H1 (cell line): Measurements from ENCODE around the gene TOMM22. TPM values are rescaled to one million over a fixed set of nuclear protein-coding genes. Genes with fewer than 3 reads are reported as not detected.

Source experiments
- CTCF ChIA-PET: fragments of 300-600 bp; sonication (Branson Sonifier 250); formaldehyde crosslinking; loops from one replicate; lab custom pipeline; 2021; ENCODE audit not compliant: partially characterized antibody; lab: Charles Lee
- POLR2A ChIA-PET: fragments of 300-600 bp; sonication (Branson Sonifier 250); formaldehyde crosslinking; loops from one replicate; lab custom pipeline; 2021; ENCODE audit warnings: inconsistent platforms; ENCODE audit not compliant: partially characterized antibody; lab: Charles Lee
- DNase-seq, 2 experiments: peaks; one replicate each; pipeline versions ENCODE4 v3.0.0 to v3.0.0-alpha.2; 2010 to 2022; ENCODE audit warnings: low spot score in 2 of 2, low read depth in 1 of 2, mixed read lengths in 1 of 2
- FAIRE-seq: peaks from 2 replicates; lab custom pipeline; 2011; peaks lifted over from hg19 to GRCh38; lab: Jason Lieb, UNC
- H2AFZ ChIP-seq: 2 replicates; pipeline ENCODE4 v1.8.1; 2012; ENCODE audit warnings: low read length, inconsistent platforms
- H2AK5ac ChIP-seq: 2 replicates; pipeline ENCODE4 v1.6.1; 2013; ENCODE audit warnings: low read depth, low read length
- H2BK120ac ChIP-seq: replicated peaks from 2 replicates; pipeline ENCODE3; 2013; ENCODE audit warnings: low read depth, low read length, inconsistent platforms
- H2BK12ac ChIP-seq: 2 replicates; pipeline ENCODE4 v1.6.1; 2013; ENCODE audit warnings: low read depth, low read length
- H2BK15ac ChIP-seq: 2 replicates; pipeline ENCODE4 v1.6.1; 2013; ENCODE audit warnings: low read length
- H2BK20ac ChIP-seq: 2 replicates; pipeline ENCODE4 v1.6.1; 2013; ENCODE audit warnings: low read length
- H2BK5ac ChIP-seq: 2 replicates; pipeline ENCODE4 v1.6.1; 2013; ENCODE audit warnings: low read depth, low read length
- H3K14ac ChIP-seq: 2 replicates; pipeline ENCODE4 v1.6.1; 2013; ENCODE audit warnings: inconsistent platforms; ENCODE audit not compliant: insufficient read length
- H3K18ac ChIP-seq: 2 replicates; pipeline ENCODE4 v1.6.1; 2013; ENCODE audit warnings: low read length; ENCODE audit errors: extremely low read depth
- H3K23ac ChIP-seq: 2 replicates; pipeline ENCODE4 v1.6.1; 2013; ENCODE audit warnings: inconsistent platforms; ENCODE audit not compliant: insufficient read length
- H3K23me2 ChIP-seq: 2 replicates; pipeline ENCODE4 v1.6.1; 2013; ENCODE audit warnings: low read depth, low read length
- H3K27ac ChIP-seq: 2 replicates; pipeline ENCODE4 v1.6.1; 2011; ENCODE audit warnings: low read depth, low read length, inconsistent platforms
- H3K27me3 ChIP-seq, 4 experiments: replicated peaks in 1 of 4; 1 replicate in 1 of 4; 2 replicates in 3 of 4; pipeline versions ENCODE4 v1.6.1 to v1.8.1; 2011 to 2013; ENCODE audit warnings: low read length in 3 of 4, mild to moderate bottlenecking in 3 of 4, inconsistent platforms in 2 of 4, mixed read lengths in 2 of 4, moderate library complexity in 1 of 4; ENCODE audit not compliant: control insufficient read depth in 3 of 4, insufficient read depth in 3 of 4; ENCODE audit errors: extremely low read depth in 1 of 4
- H3K36me3 ChIP-seq, 4 experiments: 2 replicates each; pipeline versions ENCODE4 v1.6.1 to v1.8.1; 2011 to 2013; ENCODE audit warnings: mild to moderate bottlenecking in 4 of 4, low read length in 3 of 4, moderate library complexity in 2 of 4, control low read depth in 1 of 4, inconsistent platforms in 1 of 4; ENCODE audit not compliant: insufficient read depth in 4 of 4, control insufficient read depth in 2 of 4
- H3K4ac ChIP-seq: replicated peaks from 2 replicates; pipeline ENCODE3; 2013; ENCODE audit warnings: low read length, low read depth, mixed read lengths, inconsistent platforms; ENCODE audit not compliant: insufficient read length
- H3K4me1 ChIP-seq, 4 experiments: replicated peaks in 1 of 4; 1 replicate in 1 of 4; 2 replicates in 3 of 4; pipeline versions ENCODE4 v1.6.1 to v1.8.1; 2011 to 2013; ENCODE audit warnings: low read length in 3 of 4, inconsistent platforms in 2 of 4, mixed read lengths in 1 of 4; ENCODE audit not compliant: insufficient read depth in 4 of 4, control insufficient read depth in 3 of 4
- H3K4me2 ChIP-seq, 2 experiments: 2 replicates each; pipeline versions ENCODE4 v1.6.1 to v1.8.1; 2011 to 2013; ENCODE audit warnings: low read depth in 2 of 2, low read length in 2 of 2, control low read depth in 1 of 2, inconsistent platforms in 1 of 2, mild to moderate bottlenecking in 1 of 2; ENCODE audit not compliant: insufficient read depth in 1 of 2
- H3K4me3 ChIP-seq, 4 experiments: fragments of 200-600, 300-600 bp in 1 of 4; sonication (generic), shearing (Covaris generic), sonication (Bioruptor Twin) in 1 of 4; 2 replicates each; pipeline versions ENCODE4 v1.5.1 to v1.8.1; 2011 to 2016; ENCODE audit warnings: low read length in 4 of 4, low read depth in 3 of 4, control low read depth in 2 of 4, inconsistent platforms in 2 of 4, mild to moderate bottlenecking in 2 of 4, mixed read lengths in 1 of 4, moderate library complexity in 1 of 4; ENCODE audit not compliant: insufficient read depth in 2 of 4; ENCODE audit errors: extremely low read depth in 1 of 4
- H3K56ac ChIP-seq: replicated peaks from 2 replicates; pipeline ENCODE3; 2013; ENCODE audit warnings: low read depth, mild to moderate bottlenecking, mixed read lengths, low read length, inconsistent platforms; ENCODE audit not compliant: insufficient read length
- H3K79me1 ChIP-seq: 2 replicates; pipeline ENCODE4 v1.6.1; 2013; ENCODE audit warnings: low read depth, low read length, control low read depth
- H3K79me2 ChIP-seq, 2 experiments: 2 replicates each; pipeline versions ENCODE4 v1.6.1 to v1.8.1; 2012 to 2013; ENCODE audit warnings: low read length in 2 of 2, mild to moderate bottlenecking in 2 of 2, inconsistent platforms in 1 of 2; ENCODE audit not compliant: insufficient read depth in 2 of 2, control insufficient read depth in 1 of 2
- H3K9ac ChIP-seq, 4 experiments: replicated peaks in 1 of 4; 1 replicate in 1 of 4; 2 replicates in 3 of 4; pipeline versions ENCODE4 v1.6.1 to v1.8.1; 2011 to 2013; ENCODE audit warnings: low read depth in 3 of 4, low read length in 3 of 4, control low read depth in 2 of 4, mild to moderate bottlenecking in 2 of 4, moderate library complexity in 2 of 4, inconsistent platforms in 1 of 4; ENCODE audit errors: extremely low read depth in 1 of 4
- H3K9me3 ChIP-seq, 2 experiments: 2 replicates each; pipeline versions ENCODE4 v1.6.1 to v1.8.1; 2012 to 2013; ENCODE audit warnings: mild to moderate bottlenecking in 2 of 2, moderate library complexity in 2 of 2, control low read depth in 1 of 2, inconsistent platforms in 1 of 2, low read depth in 1 of 2, low read length in 1 of 2, mixed read lengths in 1 of 2; ENCODE audit not compliant: insufficient read depth in 2 of 2
- H4K20me1 ChIP-seq, 2 experiments: replicated peaks in 1 of 2; 2 replicates each; pipeline versions ENCODE3 to v1.8.1; 2011 to 2013; ENCODE audit warnings: inconsistent platforms in 2 of 2, low read length in 2 of 2, mild to moderate bottlenecking in 1 of 2; ENCODE audit not compliant: insufficient read depth in 2 of 2, control insufficient read depth in 1 of 2
- H4K5ac ChIP-seq: 2 replicates; pipeline ENCODE4 v1.6.1; 2013; ENCODE audit warnings: low read length, low read depth, mixed read lengths, inconsistent platforms; ENCODE audit not compliant: insufficient read length
- H4K8ac ChIP-seq: 2 replicates; pipeline ENCODE4 v1.8.0; 2013; ENCODE audit warnings: mild to moderate bottlenecking, moderate library complexity, low read length, inconsistent platforms; ENCODE audit not compliant: insufficient read depth; ENCODE audit errors: extremely low read depth
- H4K91ac ChIP-seq: replicated peaks from 2 replicates; pipeline ENCODE3; 2013; ENCODE audit warnings: low read length, mixed read lengths, inconsistent platforms; ENCODE audit not compliant: insufficient read length
- ASH2L ChIP-seq: fragments of 200-600, 300-600 bp; sonication (generic); IDR thresholded peaks from one replicate; pipeline ENCODE4 v1.7.1; 2017; ENCODE audit warnings: low read length
- GABPA ChIP-seq: IDR thresholded peaks from 2 replicates; pipeline ENCODE4 v1.6.1; 2011; ENCODE audit warnings: mild to moderate bottlenecking, low read length, moderate library complexity, borderline replicate concordance; ENCODE audit not compliant: insufficient read depth
- PHF8 ChIP-seq: fragments of 200-600 bp; sonication (generic); conservative IDR thresholded peaks from 2 replicates; pipeline ENCODE4 v1.7.1; 2012; ENCODE audit warnings: low read depth, mild to moderate bottlenecking, inconsistent platforms, low read length, moderate library complexity
- POLR2A ChIP-seq, 2 experiments: IDR thresholded peaks; 1 replicate in 1 of 2; 2 replicates in 1 of 2; pipeline ENCODE4 v1.6.1; 2011; ENCODE audit warnings: low read depth in 2 of 2, low read length in 2 of 2, mild to moderate bottlenecking in 2 of 2; ENCODE audit errors: control extremely low read depth in 1 of 2
- SP4 ChIP-seq: IDR thresholded peaks from 2 replicates; pipeline ENCODE4 v1.6.1; 2012; ENCODE audit warnings: low read length, inconsistent platforms
- ZNF274 ChIP-seq: IDR thresholded peaks from 2 replicates; pipeline ENCODE4 v1.7.0; 2012; ENCODE audit warnings: low read length, borderline replicate concordance; ENCODE audit errors: extremely low read depth
- WGBS, 2 experiments: shearing (Covaris generic) in 1 of 2; methylation state at CpG; one replicate each; pipeline versions ENCODE4 v1.1.6 to v1.1.7; 2013 to 2015; ENCODE audit warnings: low lambda C conversion rate in 2 of 2, mixed read lengths in 2 of 2, inconsistent platforms in 1 of 2, low coverage in 1 of 2, missing lambda C conversion rate in 1 of 2; ENCODE audit not compliant: insufficient replicate concordance in 2 of 2, insufficient coverage in 1 of 2, insufficient read length in 1 of 2; ENCODE audit errors: extremely low coverage in 1 of 2, missing lambda C conversion rate in 1 of 2; 5-methylcytosine and 5-hydroxymethylcytosine counted together
- polyA plus RNA-seq, 7 experiments: library from polyadenylated mRNA; depleted of rRNA in 3 of 7; stranded (reverse) in 5 of 7; unstranded in 2 of 7; fragments of >200 nt in 5 of 7; fragments of 200-250 nt in 2 of 7; gene quantifications; 1 replicate in 5 of 7; 2 replicates in 1 of 7; 4 replicates in 1 of 7; pipeline versions ENCODE4 v1.2.1 to v1.2.3, GENCODE V29; 2011 to 2013; ENCODE audit warnings: missing spikeins in 2 of 7, mixed read lengths in 2 of 7
- total RNA-seq: library from RNA; stranded (reverse); fragmentation: NEBNext Ultra II Directional; extraction: Animal tissue kit (Norgen Biotek cat#: 25700); gene quantifications from 2 replicates; pipeline ENCODE4 v1.2.1, GENCODE V29; 2021

Gene TOMM22
- total and polyA plus RNA-seq, 2 of the 8 experiments (the other 6 are each of a cell fraction or from before 2014, with no cell fraction given): 84.0 to 125 TPM

DNA sequence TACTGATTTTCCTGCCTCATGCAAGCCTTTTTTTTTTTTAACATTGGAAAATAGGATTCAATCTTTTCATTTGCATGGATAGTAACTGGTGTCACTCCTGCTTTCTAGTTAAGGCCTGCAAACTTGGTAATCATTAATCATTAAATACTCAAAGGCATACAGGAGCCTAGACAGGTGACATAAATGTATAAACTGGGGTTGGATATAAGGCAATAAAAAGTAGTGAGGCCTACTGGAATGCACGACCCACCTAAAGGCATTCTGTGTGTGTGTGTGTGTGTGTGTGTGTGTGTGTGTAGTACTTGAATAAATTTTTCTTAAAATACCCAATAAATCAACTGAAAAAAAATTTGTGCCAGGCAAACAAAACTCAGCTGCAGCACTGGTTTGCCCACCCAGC lies 7.9 kb downstream of the TOMM22 start:
- 100% methylated on average over 1 of the region's 1 CpG; no CpG with 5 or more reads in 1 of the 2 experiments for WGBS, 2 experiments
- no peaks in the 10 kb centered on the region for H3K27me3 ChIP-seq
- no peak overlapping the region for H4K8ac ChIP-seq
- no peak overlapping the region for H4K5ac ChIP-seq
- peaks cover 7% of the 10 kb centered on the region in 2 experiments for H4K20me1 ChIP-seq
- H3K27ac ChIP-seq: no peak overlapping the region
- peaks cover 0 to 5% of the 10 kb centered on the region in 2 experiments; a peak in 1 of 4 replicates for H3K79me2 ChIP-seq
- H3K4me2 ChIP-seq: no peak overlapping the region
- H3K14ac ChIP-seq: no peak overlapping the region
- DNase-seq (no peak), FAIRE-seq (no peak)
- H4K91ac ChIP-seq: no peak overlapping the region
- no peak overlapping the region for H2BK5ac ChIP-seq
- POLR2A ChIA-PET: interaction anchor here (1.0 to 2.3 kb wide), 5 partner anchors 7 to 50 kb away, joined by 3 to 10 read pairs (median 4); partner anchors contain the start of gene TOMM22
- H3K23me2 ChIP-seq: no peaks in the 10 kb centered on the region
- no peak overlapping the region for H3K23ac ChIP-seq
- H2AFZ ChIP-seq: no peak overlapping the region
- CTCF ChIA-PET: no interaction called here
- no peak overlapping the region for H3K56ac ChIP-seq
- H2BK120ac ChIP-seq: no peak overlapping the region
- H3K9me3 ChIP-seq: no peaks in the 10 kb centered on the region
- peaks cover 10 to 33% (median 16%) of the 10 kb centered on the region in 4 experiments for H3K36me3 ChIP-seq
- H3K79me1 ChIP-seq: peaks cover 7% of the 10 kb centered on the region; the same call in 1 of the 2 replicates
- H3K4ac ChIP-seq: no peak overlapping the region
- no peak overlapping the region for H3K18ac ChIP-seq
- H3K9ac ChIP-seq: no peak overlapping the region
- H3K4me3 ChIP-seq: no peak overlapping the region
- H2BK20ac ChIP-seq: no peak overlapping the region
- no peak overlapping the region for H2AK5ac ChIP-seq
- H2BK15ac ChIP-seq: no peak overlapping the region
- no peak overlapping the region for H2BK12ac ChIP-seq
- H3K4me1 ChIP-seq: no peaks in the 10 kb centered on the region
- TF ChIP-seq GABPA (no peak), SP4 (no peak), ASH2L (no peak), PHF8 (no peak), POLR2A (IDR thresholded peaks at IDR 0.05; ENCODE audit: control extremely low read depth in 1 of 2, low read depth in 2 of 2, low read length in 2 of 2) (no peak), ZNF274 (no peak)
